ENCODE measurements around the gene MADD. TPM values are rescaled to one million over a fixed set of nuclear protein-coding genes. Genes with fewer than 3 reads are reported as not detected.
"Not testable (repeated sequence)": the region's sequence is repeated elsewhere in the genome, so short reads cannot be mapped to it uniquely, and the experiment has no call there.

Gene MADD
- total RNA-seq, 3 donors from 2014 or later = 43.3 to 56.5 (median 46.6) TPM

GRCh38 chr11:47314992-47315391 lies 45.1 kb downstream of the MADD start:
- Histone ChIP-seq H3K4me1 (no peaks in the 10 kb centered on the region), H3K9me3 (no peaks in the 10 kb centered on the region), H3K4me3 (no peak overlapping the region), H3K27me3 (no peaks in the 10 kb centered on the region), H3K36me3 (peaks cover 7% of the 10 kb centered on the region), H3K27ac (no peak overlapping the region)
- intact Hi-C loops (cut with DNase I; ENCODE audit: low total_unique reads) = no loop called here
- DNase-seq (ENCODE audit: low spot score in 2 of 2) = no peak
- TF ChIP-seq CTCF (IDR thresholded peaks at IDR 0.05) (no peak), POLR2A (IDR thresholded peaks at IDR 0.05) (no peak), POLR2AphosphoS5 (IDR thresholded peaks at IDR 0.05) (no peak)

GRCh38 chr11:47316501-47316900 lies 46.6 kb downstream of the MADD start:
- H3K27ac ChIP-seq; H3K9me3 ChIP-seq; H3K4me3 ChIP-seq; H3K27me3 ChIP-seq; DNase-seq (ENCODE audit: low spot score in 2 of 2); H3K36me3 ChIP-seq; intact Hi-C loops (cut with DNase I; ENCODE audit: low total_unique reads); H3K4me1 ChIP-seq: not testable (repeated sequence)

- no peaks in the 10 kb centered on the region for H3K27me3 ChIP-seq
- no peaks in the 10 kb centered on the region for H3K4me1 ChIP-seq
- intact Hi-C loops (cut with DNase I; ENCODE audit: low total_unique reads) = no loop called here
- no peak for DNase-seq (ENCODE audit: low spot score in 2 of 2)
- no peaks in the 10 kb centered on the region for H3K36me3 ChIP-seq
- no peak overlapping the region for H3K4me3 ChIP-seq
- TF ChIP-seq POLR2A (IDR thresholded peaks at IDR 0.05) = no peak
- TF ChIP-seq POLR2AphosphoS5 (IDR thresholded peaks at IDR 0.05) = no peak
- no peak for TF ChIP-seq CTCF (IDR thresholded peaks at IDR 0.05)
- no peak overlapping the region for H3K27ac ChIP-seq
- no peaks in the 10 kb centered on the region for H3K9me3 ChIP-seq
These were observed 47.3 kb downstream of the MADD start for GRCh38 chr11:47317064-47317828.

- intact Hi-C loops (cut with DNase I; ENCODE audit: low total_unique reads) = no loop called here
- TF ChIP-seq POLR2A (IDR thresholded peaks at IDR 0.05) = no peak
- no peaks in the 10 kb centered on the region for H3K36me3 ChIP-seq
- no peak for DNase-seq (ENCODE audit: low spot score in 2 of 2)
- no peak overlapping the region for H3K4me3 ChIP-seq
- no peaks in the 10 kb centered on the region for H3K4me1 ChIP-seq
- no peaks in the 10 kb centered on the region for H3K9me3 ChIP-seq
- H3K27ac ChIP-seq = no peak overlapping the region
- no peaks in the 10 kb centered on the region for H3K27me3 ChIP-seq
These were observed 48.2 kb downstream of the MADD start for GRCh38 chr11:47318166-47318565.

GRCh38 chr11:47324520-47324919 lies 54.6 kb downstream of the MADD start:
- Histone ChIP-seq H3K27ac (no peak overlapping the region), H3K27me3 (no peaks in the 10 kb centered on the region), H3K4me1 (no peaks in the 10 kb centered on the region), H3K9me3 (no peaks in the 10 kb centered on the region), H3K4me3 (no peak overlapping the region), H3K36me3 (no peaks in the 10 kb centered on the region)
- intact Hi-C loops (cut with DNase I; ENCODE audit: low total_unique reads) = no loop called here
- DNase-seq (ENCODE audit: low spot score in 2 of 2) = no peak
- TF ChIP-seq CTCF (IDR thresholded peaks at IDR 0.05) (no peak), POLR2AphosphoS5 (IDR thresholded peaks at IDR 0.05) (no peak)

- no peaks in the 10 kb centered on the region for H3K9me3 ChIP-seq
- no peak overlapping the region for H3K4me3 ChIP-seq
- no peaks in the 10 kb centered on the region for H3K4me1 ChIP-seq
- no peak for DNase-seq (ENCODE audit: low spot score in 2 of 2)
- no peak overlapping the region for H3K27ac ChIP-seq
- no peaks in the 10 kb centered on the region for H3K27me3 ChIP-seq
- H3K36me3 ChIP-seq = no peaks in the 10 kb centered on the region
- TF ChIP-seq CTCF (IDR thresholded peaks at IDR 0.05) (no peak), POLR2A (IDR thresholded peaks at IDR 0.05) (no peak), POLR2AphosphoS5 (IDR thresholded peaks at IDR 0.05) (no peak)
- intact Hi-C loops (cut with DNase I; ENCODE audit: low total_unique reads) = no loop called here
These were observed 55.5 kb downstream of the MADD start for GRCh38 chr11:47325271-47326041.
